ENCODE results near the gene FGFRL1.

- TF ChIP-seq CTCF (IDR thresholded peaks at IDR 0.05; ENCODE audit: insufficient read depth, low read length) (no peak), REST (IDR thresholded peaks at IDR 0.05; ENCODE audit: insufficient replicate concordance, low read depth) (no peak)
Observed at GRCh38 chr4:1043651-1044468, 32.4 kb downstream of the FGFRL1 start.
